Measurements from ENCODE around the gene KAT7. TPM values are rescaled to one million over a fixed set of nuclear protein-coding genes. Genes with fewer than 3 reads are reported as not detected.

KAT7 gene
- total RNA-seq, 1 experiment from 2014 or later: 25.4 TPM

GRCh38 chr17:49842371-49842770, 53.9 kb downstream of the KAT7 start:
- no peak for DNase-seq (ENCODE audit: low spot score)

GRCh38 chr17:49842846-49843245, 54.4 kb downstream of the KAT7 start:
- no peak for DNase-seq (ENCODE audit: low spot score)

GRCh38 chr17:49843774-49844350, 55.4 kb downstream of the KAT7 start:
- peak; percentile 39 for DNase-seq (ENCODE audit: low spot score)

- no peak for DNase-seq (ENCODE audit: low spot score)
Observed at GRCh38 chr17:49845321-49845720, 56.8 kb downstream of the KAT7 start.

- no peak for DNase-seq (ENCODE audit: low spot score)
Observed at GRCh38 chr17:49846938-49847712, 58.6 kb downstream of the KAT7 start.

- no peak for DNase-seq (ENCODE audit: low spot score)
Observed at GRCh38 chr17:49848019-49848473, 59.6 kb downstream of the KAT7 start, which contains the start of gene TAC4. TAC4 (minus strand) TSS chr17:49848069; CDS start chr17:49848017, 52 bp downstream.

- DNase-seq (ENCODE audit: low spot score): no peak
Observed at GRCh38 chr17:49848739-49849138, 60.3 kb downstream of the KAT7 start.

GRCh38 chr17:49850218-49850610, 61.7 kb downstream of the KAT7 start:
- no peak for DNase-seq (ENCODE audit: low spot score)

GRCh38 chr17:49850772-49851386, 62.4 kb downstream of the KAT7 start:
- no peak for DNase-seq (ENCODE audit: low spot score)

- DNase-seq (ENCODE audit: low spot score): peak; percentile 41
Observed at GRCh38 chr17:49851387-49852291, 63.2 kb downstream of the KAT7 start.

GRCh38 chr17:49853470-49854015, 65.1 kb downstream of the KAT7 start:
- DNase-seq (ENCODE audit: low spot score): no peak

GRCh38 chr17:49854126-49854525, 65.6 kb downstream of the KAT7 start:
- DNase-seq (ENCODE audit: low spot score): no peak

- no peak for DNase-seq (ENCODE audit: low spot score)
Observed at GRCh38 chr17:49858796-49859195, 70.3 kb downstream of the KAT7 start.

GRCh38 chr17:49859991-49860953, 71.8 kb downstream of the KAT7 start:
- DNase-seq (ENCODE audit: low spot score): peak; percentile 55

GRCh38 chr17:49861150-49861884, 72.8 kb downstream of the KAT7 start:
- peak; percentile 74 for DNase-seq (ENCODE audit: low spot score)

- DNase-seq (ENCODE audit: low spot score): no peak
Observed at GRCh38 chr17:49862781-49863331, 74.4 kb downstream of the KAT7 start.

GRCh38 chr17:49866019-49866380, 77.5 kb downstream of the KAT7 start:
- DNase-seq (ENCODE audit: low spot score): no peak

GRCh38 chr17:49866882-49867413, 78.5 kb downstream of the KAT7 start:
- no peak for DNase-seq (ENCODE audit: low spot score)

GRCh38 chr17:49869038-49869374, 80.5 kb downstream of the KAT7 start:
- no peak for DNase-seq (ENCODE audit: low spot score)

All from HT-29 (cell line).